Keratinocyte (primary cell): ENCODE measurements around the gene SMIM20. TPM values are rescaled to one million over a fixed set of nuclear protein-coding genes. Genes with fewer than 3 reads are reported as not detected.

Experiments
- DNase-seq: peaks from one replicate; pipeline ENCODE4 v3.0.0-alpha.2; 2011; ENCODE audit warnings: low read depth, missing footprints, low spot score
- FAIRE-seq: peaks from 2 replicates; lab custom pipeline; 2011; peaks lifted over from hg19 to GRCh38; lab: Jason Lieb, UNC
- H2AFZ ChIP-seq: 2 replicates; pipeline ENCODE4 v1.6.0; 2012; ENCODE audit warnings: low read length, control low read depth, inconsistent platforms; ENCODE audit not compliant: control insufficient read depth
- H3K27ac ChIP-seq: 2 replicates; pipeline ENCODE4 v1.5.1; 2011; ENCODE audit warnings: low read length; ENCODE audit not compliant: control insufficient read depth, insufficient read depth
- H3K27me3 ChIP-seq: 3 replicates; pipeline ENCODE4 v1.6.0; 2011; ENCODE audit warnings: low read length; ENCODE audit not compliant: control insufficient read depth, insufficient read depth; ENCODE audit errors: extremely low read depth
- H3K36me3 ChIP-seq, 2 experiments: 2 replicates in 1 of 2; 3 replicates in 1 of 2; pipeline ENCODE4 v1.5.1; 2011; ENCODE audit warnings: low read length in 2 of 2, mild to moderate bottlenecking in 1 of 2; ENCODE audit not compliant: control insufficient read depth in 2 of 2, insufficient read depth in 2 of 2; ENCODE audit errors: extremely low read depth in 1 of 2
- H3K4me1 ChIP-seq: 3 replicates; pipeline ENCODE4 v1.5.1; 2011; ENCODE audit warnings: low read length; ENCODE audit not compliant: control insufficient read depth, insufficient read depth; ENCODE audit errors: extremely low read depth
- H3K4me2 ChIP-seq: 3 replicates; pipeline ENCODE4 v1.6.0; 2011; ENCODE audit warnings: low read depth, low read length; ENCODE audit not compliant: control insufficient read depth, insufficient read depth; ENCODE audit errors: extremely low read depth
- H3K4me3 ChIP-seq, 3 experiments: fragments of 200-600 bp in 1 of 3; sonication (generic) in 1 of 3; 2 replicates in 2 of 3; 3 replicates in 1 of 3; pipeline ENCODE4 v1.5.1; 2011 to 2016; ENCODE audit warnings: low read length in 3 of 3, mild to moderate bottlenecking in 3 of 3, control low read depth in 2 of 3, inconsistent platforms in 1 of 3, low read depth in 1 of 3, mixed read lengths in 1 of 3, mixed run types in 1 of 3, moderate library complexity in 1 of 3; ENCODE audit not compliant: control insufficient read depth in 2 of 3, insufficient read depth in 2 of 3; ENCODE audit errors: extremely low read depth in 1 of 3
- H3K79me2 ChIP-seq: 2 replicates; pipeline ENCODE4 v1.6.0; 2012; ENCODE audit warnings: low read length; ENCODE audit not compliant: control insufficient read depth, insufficient read depth
- H3K9ac ChIP-seq: 3 replicates; pipeline ENCODE4 v1.6.0; 2011; ENCODE audit warnings: low read length; ENCODE audit not compliant: control insufficient read depth, insufficient read depth; ENCODE audit errors: extremely low read depth
- H3K9me1 ChIP-seq: 3 replicates; pipeline ENCODE4 v1.6.0; 2011; ENCODE audit warnings: low read length; ENCODE audit not compliant: control insufficient read depth, insufficient read depth; ENCODE audit errors: extremely low read depth
- H3K9me3 ChIP-seq: 2 replicates; pipeline ENCODE4 v1.5.1; 2012; ENCODE audit warnings: low read depth, low read length; ENCODE audit not compliant: control insufficient read depth
- H4K20me1 ChIP-seq: 3 replicates; pipeline ENCODE4 v1.6.0; 2011; ENCODE audit warnings: low read length; ENCODE audit not compliant: control insufficient read depth, insufficient read depth; ENCODE audit errors: extremely low read depth
- EZH2 ChIP-seq: IDR thresholded peaks from one replicate; pipeline ENCODE4 v1.6.1; 2012; ENCODE audit warnings: inconsistent platforms, mild to moderate bottlenecking, low read length, moderate library complexity
- dilution Hi-C: fragments of 300-500 bp; cut with MboI; formaldehyde crosslinking; loops from one replicate; pipeline ENCODE4 v1.7.0; 2020; ENCODE audit warnings: low sequenced_read_pairs; ENCODE audit not compliant: extremely low pct_ligation_motif_present
- polyA plus RNA-seq, 5 experiments: library from polyadenylated mRNA; depleted of rRNA in 3 of 5; stranded (reverse) in 3 of 5; stranded (forward) in 1 of 5; unstranded in 1 of 5; fragments of >200 nt; gene quantifications; 1 replicate in 1 of 5; 2 replicates in 3 of 5; 3 replicates in 1 of 5; pipeline versions ENCODE4 v1.2.1 to v1.2.3, GENCODE V29; 2011 to 2012; ENCODE audit warnings: missing spikeins in 2 of 5, low read depth in 1 of 5, low replicate concordance in 1 of 5
- TF ChIP-seq, protein P1 (sequence below), 3 experiments: IDR thresholded peaks in 1 of 3; conservative IDR thresholded peaks in 1 of 3; optimal IDR thresholded peaks in 1 of 3; 2 replicates in 2 of 3; 3 replicates in 1 of 3; pipeline versions ENCODE3 to v1.5.1; 2011; ENCODE audit warnings: low read length in 3 of 3, mild to moderate bottlenecking in 3 of 3, moderate library complexity in 2 of 3, control low read depth in 1 of 3, inconsistent platforms in 1 of 3; ENCODE audit not compliant: insufficient read depth in 2 of 3; ENCODE audit errors: extremely low read depth in 1 of 3

The SMIM20 gene
- polyA plus RNA-seq, 1 donor (not counting 4 experiments of a cell fraction or from before 2014, with no cell fraction given): 29.5 TPM

DNA sequence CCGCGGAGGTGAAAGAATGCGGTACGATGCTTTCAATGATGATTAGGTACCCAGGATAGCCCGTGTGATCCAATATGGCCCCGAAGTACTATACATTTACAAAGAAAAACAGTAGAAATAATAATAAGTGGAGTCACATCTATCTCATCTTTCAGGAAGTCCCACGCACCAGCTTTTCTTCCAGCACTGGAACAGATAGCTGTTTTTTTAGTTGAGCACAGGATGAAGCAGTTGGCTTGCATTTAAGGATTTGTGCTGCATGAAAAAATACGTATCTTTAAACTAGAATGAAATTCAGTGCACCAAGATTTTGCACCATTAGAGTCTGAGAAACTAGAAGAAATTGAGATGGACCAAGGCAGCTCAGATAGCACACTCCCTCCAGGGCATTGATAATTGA lies 44.1 kb downstream of the SMIM20 start:
- peaks cover 3% of the 10 kb centered on the region for H3K4me1 ChIP-seq
- no peaks in the 10 kb centered on the region for H4K20me1 ChIP-seq
- no peak overlapping the region for H3K27ac ChIP-seq
- no peak overlapping the region for H3K9ac ChIP-seq
- H3K4me2 ChIP-seq: no peak overlapping the region
- no peaks in the 10 kb centered on the region for H3K27me3 ChIP-seq
- dilution Hi-C loops: no loop called here
- no peaks in the 10 kb centered on the region for H3K79me2 ChIP-seq
- no peak for FAIRE-seq
- no peak overlapping the region for H2AFZ ChIP-seq
- H3K36me3 ChIP-seq: no peaks in the 10 kb centered on the region
- no peak for DNase-seq
- H3K9me1 ChIP-seq: no peaks in the 10 kb centered on the region
- no peaks in the 10 kb centered on the region for H3K9me3 ChIP-seq
- no peak overlapping the region for H3K4me3 ChIP-seq
- no peak for TF ChIP-seq EZH2
- TF ChIP-seq, protein P1, sequence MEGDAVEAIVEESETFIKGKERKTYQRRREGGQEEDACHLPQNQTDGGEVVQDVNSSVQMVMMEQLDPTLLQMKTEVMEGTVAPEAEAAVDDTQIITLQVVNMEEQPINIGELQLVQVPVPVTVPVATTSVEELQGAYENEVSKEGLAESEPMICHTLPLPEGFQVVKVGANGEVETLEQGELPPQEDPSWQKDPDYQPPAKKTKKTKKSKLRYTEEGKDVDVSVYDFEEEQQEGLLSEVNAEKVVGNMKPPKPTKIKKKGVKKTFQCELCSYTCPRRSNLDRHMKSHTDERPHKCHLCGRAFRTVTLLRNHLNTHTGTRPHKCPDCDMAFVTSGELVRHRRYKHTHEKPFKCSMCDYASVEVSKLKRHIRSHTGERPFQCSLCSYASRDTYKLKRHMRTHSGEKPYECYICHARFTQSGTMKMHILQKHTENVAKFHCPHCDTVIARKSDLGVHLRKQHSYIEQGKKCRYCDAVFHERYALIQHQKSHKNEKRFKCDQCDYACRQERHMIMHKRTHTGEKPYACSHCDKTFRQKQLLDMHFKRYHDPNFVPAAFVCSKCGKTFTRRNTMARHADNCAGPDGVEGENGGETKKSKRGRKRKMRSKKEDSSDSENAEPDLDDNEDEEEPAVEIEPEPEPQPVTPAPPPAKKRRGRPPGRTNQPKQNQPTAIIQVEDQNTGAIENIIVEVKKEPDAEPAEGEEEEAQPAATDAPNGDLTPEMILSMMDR (optimal IDR thresholded peaks at IDR 0.05 in 1 of 3, IDR thresholded peaks at IDR 0.05 in 1 of 3, conservative IDR thresholded peaks at IDR 0.05 in 1 of 3; ENCODE audit: extremely low read depth in 1 of 3, insufficient read depth in 2 of 3, low read length in 3 of 3): no peak

DNA sequence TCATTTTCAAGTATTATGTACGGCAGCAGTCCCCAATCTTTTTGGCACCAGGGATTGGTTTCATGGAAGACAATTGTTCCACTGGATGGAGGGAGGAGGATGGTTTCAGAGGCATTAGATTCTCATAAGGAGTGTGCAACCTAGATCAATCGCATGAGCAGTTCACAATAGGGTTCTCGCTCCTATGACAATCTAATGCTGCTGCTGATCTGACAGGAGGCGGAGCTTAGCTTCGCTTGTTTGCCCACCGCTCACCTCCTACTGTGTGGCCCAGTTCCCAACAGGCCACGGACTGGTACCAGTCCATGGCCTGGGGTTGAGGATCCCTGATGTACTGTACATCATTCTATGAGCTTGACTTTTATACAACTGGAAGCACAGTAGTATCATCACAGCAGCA lies 48.4 kb downstream of the SMIM20 start:
- dilution Hi-C loops: no loop called here

More for the DNA sequence above, 48.4 kb downstream of the SMIM20 start:
- Histone ChIP-seq H3K4me3 (no peak overlapping the region), H3K9me3 (no peaks in the 10 kb centered on the region), H4K20me1 (no peaks in the 10 kb centered on the region), H3K9me1 (no peaks in the 10 kb centered on the region), H3K79me2 (no peaks in the 10 kb centered on the region), H2AFZ (no peak overlapping the region), H3K27me3 (no peaks in the 10 kb centered on the region), H3K4me1 (no peaks in the 10 kb centered on the region), H3K27ac (no peak overlapping the region), H3K36me3 (no peaks in the 10 kb centered on the region), H3K9ac (no peak overlapping the region), H3K4me2 (no peak overlapping the region)
- no peak for FAIRE-seq
- TF ChIP-seq EZH2: no peak
- TF ChIP-seq, protein P1 (optimal IDR thresholded peaks at IDR 0.05 in 1 of 3, IDR thresholded peaks at IDR 0.05 in 1 of 3, conservative IDR thresholded peaks at IDR 0.05 in 1 of 3; ENCODE audit: extremely low read depth in 1 of 3, insufficient read depth in 2 of 3, low read length in 3 of 3): no peak
- no peak for DNase-seq
